SKM-1 treated with dmso at 0.1 percent for 144 hours (cell line): ENCODE data around the gene NADK.
"Not testable (repeated sequence)": the region's sequence is repeated elsewhere in the genome, so short reads cannot be mapped to it uniquely, and the experiment has no call there.

Experiments
- DNase-seq: peaks from one replicate; lab custom pipeline; 2025; ENCODE audit not compliant: unreplicated experiment; lab: John Stamatoyannopoulos, UW

Gene NADK

DNA sequence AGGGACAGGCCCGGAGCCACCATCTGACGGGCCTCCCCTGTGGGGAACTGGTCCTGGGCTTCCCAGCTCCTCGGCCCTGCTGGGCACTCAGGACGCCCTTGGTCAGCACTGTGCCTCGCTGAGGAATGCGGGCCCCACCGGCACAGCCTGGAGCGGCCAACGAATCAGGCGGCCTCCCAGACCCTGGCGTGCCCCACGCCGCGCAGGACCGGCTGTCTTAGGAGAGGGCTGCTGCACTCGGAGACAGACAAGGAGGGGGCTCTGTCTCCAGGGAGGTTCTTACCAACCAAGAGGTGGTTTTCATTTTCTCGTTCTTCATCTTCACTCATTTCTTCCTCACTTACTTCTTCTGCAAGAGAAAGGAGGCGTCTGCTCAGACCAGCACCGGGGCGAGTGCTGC, 70.4 kb downstream of the NADK start:
- not testable (repeated sequence) for DNase-seq

DNA sequence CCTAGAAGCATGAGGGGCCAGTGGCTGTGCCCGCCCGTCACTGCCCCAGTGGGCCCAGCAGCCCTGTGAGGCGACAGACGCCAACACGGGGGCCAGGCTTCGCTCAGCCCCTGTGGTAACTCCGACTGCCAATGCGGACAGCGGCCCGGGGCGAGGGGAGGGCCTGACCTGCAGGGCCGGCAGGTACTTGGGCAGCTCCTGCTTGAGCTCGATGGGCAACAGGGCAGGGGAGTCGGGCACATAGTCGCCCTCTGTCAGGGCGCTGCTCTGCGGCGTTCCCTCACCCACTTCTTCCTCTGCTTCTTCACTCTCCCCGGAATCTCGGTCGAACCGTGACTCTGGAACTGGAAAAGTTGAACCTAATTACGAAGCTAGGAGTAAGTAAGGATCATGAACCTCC, 71.0 kb downstream of the NADK start:
- not testable (repeated sequence) for DNase-seq

DNA sequence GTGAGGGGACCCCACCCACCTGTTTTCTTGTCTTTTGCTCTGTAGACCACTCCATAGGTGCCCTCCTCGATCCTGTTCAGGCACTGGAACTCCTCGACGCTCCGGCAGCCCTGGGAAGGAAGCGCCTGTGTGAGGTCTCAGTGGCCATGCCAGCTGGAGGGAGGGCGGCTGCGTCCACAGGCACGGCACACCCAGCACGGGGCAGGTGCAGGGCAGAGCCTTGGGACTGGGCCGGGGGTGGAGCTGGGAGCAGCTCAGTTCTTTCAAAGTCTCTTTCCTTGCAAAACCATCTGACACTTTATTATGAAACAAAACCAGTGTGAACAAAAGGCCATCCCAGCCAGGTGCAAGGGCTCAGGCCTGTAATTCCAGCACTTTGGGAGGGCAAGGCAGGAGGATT, 72.6 kb downstream of the NADK start:
- DNase-seq: not testable (repeated sequence)

DNA sequence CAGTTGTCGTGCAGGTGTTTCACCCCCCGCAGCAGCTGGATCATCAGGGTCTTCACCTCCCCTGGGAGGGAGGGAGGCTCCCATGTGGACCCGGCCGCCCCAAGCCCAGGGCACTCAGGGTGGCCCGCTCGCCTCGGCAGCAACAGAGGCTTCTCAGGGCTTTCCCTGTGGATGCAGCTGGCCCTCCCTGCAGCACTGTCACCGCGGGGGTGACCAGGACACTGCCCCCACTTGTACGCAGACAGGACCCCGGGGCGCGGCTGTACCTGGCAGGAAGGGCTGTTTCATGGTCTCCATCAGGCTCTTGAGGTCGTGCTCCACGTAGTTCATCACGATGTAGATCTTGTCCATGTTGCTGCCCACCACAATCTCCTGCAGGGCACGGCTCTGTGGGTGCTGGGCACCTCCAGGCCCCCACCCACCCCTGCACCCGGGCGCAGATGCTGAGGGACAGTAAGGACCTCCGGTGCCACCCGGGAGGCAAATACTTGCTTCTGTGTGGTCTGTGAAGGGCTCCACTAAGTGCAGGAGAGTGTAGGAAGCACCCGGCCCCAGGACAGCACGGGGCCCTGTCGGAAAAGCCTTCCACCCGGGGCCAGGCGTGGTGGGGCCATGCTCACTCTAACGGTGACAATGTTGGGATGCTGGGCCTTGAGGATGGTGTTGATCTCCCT, 73.8 kb downstream of the NADK start:
- not testable (repeated sequence) for DNase-seq

DNA sequence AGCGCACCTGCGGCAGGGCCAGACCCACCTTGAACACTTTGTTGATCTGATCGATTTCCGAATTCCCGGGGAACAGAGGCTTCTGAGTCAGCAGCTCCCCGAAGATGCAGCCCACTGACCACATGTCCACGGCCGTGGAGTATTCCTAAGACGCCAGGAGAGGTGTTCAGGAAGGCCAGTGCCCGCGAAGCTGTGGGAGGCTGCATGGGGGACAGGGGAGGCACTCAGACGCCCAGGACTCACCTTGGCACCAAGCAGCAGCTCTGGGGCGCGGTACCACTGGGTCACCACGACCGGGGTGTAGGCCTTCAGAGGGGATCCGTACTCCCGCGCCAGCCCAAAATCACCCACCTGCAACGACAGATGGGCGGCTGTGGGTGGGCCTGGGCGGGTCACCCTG, 74.5 kb downstream of the NADK start:
- no peak for DNase-seq

DNA sequence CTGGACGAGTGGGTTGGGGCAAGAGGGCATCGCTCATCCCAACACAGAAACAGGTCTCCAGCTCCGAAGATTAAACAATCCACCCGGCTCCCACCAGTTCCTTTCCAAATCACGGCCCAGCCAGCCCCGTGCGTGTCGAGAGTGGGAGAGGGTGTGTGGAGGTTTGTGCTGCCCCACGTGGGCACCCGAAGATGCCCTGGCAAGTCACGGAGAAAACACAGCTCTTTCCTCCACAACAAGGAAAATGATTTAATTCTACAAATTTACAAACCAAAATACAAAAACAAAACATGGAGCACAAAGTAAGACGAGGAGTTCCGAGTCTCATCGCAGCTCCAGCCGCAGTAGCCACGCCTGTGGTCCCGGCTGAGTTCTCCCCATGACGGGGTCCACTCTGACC, 75.8 kb downstream of the NADK start:
- DNase-seq: not testable (repeated sequence)
